Trophoblast cell (in vitro differentiated cells and primary cell): ENCODE data around the gene CNIH3.

Source experiments
- DNase-seq, 2 donors: peaks; one replicate each; pipeline ENCODE4 v3.0.0-alpha.2; 2016
- H2AFZ ChIP-seq: 2 replicates; pipeline ENCODE4 v1.6.1; 2013; ENCODE audit warnings: low read length, moderate library complexity, mild to moderate bottlenecking; ENCODE audit not compliant: insufficient read depth, poor library complexity
- H2AK5ac ChIP-seq: 2 replicates; pipeline ENCODE4 v1.6.1; 2013; ENCODE audit warnings: mild to moderate bottlenecking, low read length
- H2BK120ac ChIP-seq: 2 replicates; pipeline ENCODE4 v1.6.1; 2013; ENCODE audit warnings: low read length, mild to moderate bottlenecking, moderate library complexity; ENCODE audit not compliant: insufficient read depth, poor library complexity
- H2BK12ac ChIP-seq: 2 replicates; pipeline ENCODE4 v1.6.1; 2013; ENCODE audit warnings: mild to moderate bottlenecking, low read length, moderate library complexity
- H2BK5ac ChIP-seq: 2 replicates; pipeline ENCODE4 v1.6.1; 2013; ENCODE audit warnings: low read length, low read depth, moderate library complexity, mild to moderate bottlenecking; ENCODE audit not compliant: poor library complexity
- H3K14ac ChIP-seq: 2 replicates; pipeline ENCODE4 v1.6.1; 2013; ENCODE audit warnings: mild to moderate bottlenecking, low read length
- H3K18ac ChIP-seq: 2 replicates; pipeline ENCODE4 v1.6.1; 2013; ENCODE audit warnings: mild to moderate bottlenecking, low read length
- H3K23ac ChIP-seq: 2 replicates; pipeline ENCODE4 v1.6.1; 2013; ENCODE audit warnings: low read length
- H3K27ac ChIP-seq: 2 replicates; pipeline ENCODE4 v1.5.1; 2013; ENCODE audit warnings: low read depth, mild to moderate bottlenecking, inconsistent platforms, low read length, moderate library complexity
- H3K27me3 ChIP-seq: 2 replicates; pipeline ENCODE4 v1.6.1; 2013; ENCODE audit warnings: inconsistent platforms, mild to moderate bottlenecking, low read length, moderate library complexity; ENCODE audit not compliant: insufficient read depth
- H3K36me3 ChIP-seq, 2 experiments: 1 replicate in 1 of 2; 2 replicates in 1 of 2; pipeline ENCODE4 v1.6.1; 2013; ENCODE audit warnings: low read length in 2 of 2, mild to moderate bottlenecking in 2 of 2, moderate library complexity in 1 of 2; ENCODE audit not compliant: insufficient read depth in 2 of 2, control insufficient read depth in 1 of 2
- H3K4ac ChIP-seq: 2 replicates; pipeline ENCODE4 v1.6.1; 2013; ENCODE audit warnings: low read depth, mild to moderate bottlenecking, low read length, moderate library complexity
- H3K4me1 ChIP-seq, 2 experiments: 1 replicate in 1 of 2; 2 replicates in 1 of 2; pipeline ENCODE4 v1.6.1; 2013; ENCODE audit warnings: low read length in 2 of 2, mild to moderate bottlenecking in 2 of 2, moderate library complexity in 1 of 2; ENCODE audit not compliant: insufficient read depth in 2 of 2, control insufficient read depth in 1 of 2
- H3K4me2 ChIP-seq: 2 replicates; pipeline ENCODE4 v1.6.1; 2013; ENCODE audit warnings: inconsistent platforms, mild to moderate bottlenecking, low read length, moderate library complexity
- H3K4me3 ChIP-seq: 2 replicates; pipeline ENCODE4 v1.5.1; 2013; ENCODE audit warnings: mild to moderate bottlenecking, low read depth, low read length, inconsistent platforms
- H3K79me1 ChIP-seq: one replicate; pipeline ENCODE4 v1.6.1; 2013; ENCODE audit warnings: low read length
- H3K79me2 ChIP-seq: 2 replicates; pipeline ENCODE4 v1.6.1; 2013; ENCODE audit warnings: low read length, mild to moderate bottlenecking; ENCODE audit not compliant: control insufficient read depth, insufficient read depth, poor library complexity
- H3K9ac ChIP-seq: 2 replicates; pipeline ENCODE4 v1.6.1; 2013; ENCODE audit warnings: mild to moderate bottlenecking, low read length
- H3K9me3 ChIP-seq: 2 replicates; pipeline ENCODE4 v1.6.1; 2013; ENCODE audit warnings: low read depth, mild to moderate bottlenecking, control low read depth, inconsistent platforms, low read length; ENCODE audit not compliant: insufficient read depth
- H4K12ac ChIP-seq: 2 replicates; pipeline ENCODE4 v1.6.1; 2013; ENCODE audit warnings: low read depth, mild to moderate bottlenecking, low read length, moderate library complexity
- H4K8ac ChIP-seq: 2 replicates; pipeline ENCODE4 v1.6.1; 2013; ENCODE audit warnings: low read depth, mild to moderate bottlenecking, low read length, moderate library complexity
- H4K91ac ChIP-seq: one replicate; pipeline ENCODE4 v1.6.1; 2013; ENCODE audit warnings: low read depth, mild to moderate bottlenecking, low read length, moderate library complexity
- WGBS: extraction: QIAGEN DNeasy Blood & Tissue Kit; methylation state at CpG from one replicate; pipeline ENCODE4 v1.1.7; 2013; ENCODE audit warnings: missing lambda C conversion rate; ENCODE audit not compliant: insufficient read length, insufficient coverage; ENCODE audit errors: extremely low coverage; 5-methylcytosine and 5-hydroxymethylcytosine counted together

The CNIH3 gene

GRCh38 chr1:224759681-224760091 lies 143.6 kb downstream of the CNIH3 start:
- Histone ChIP-seq H2AFZ (no peak overlapping the region), H3K4me1 (no peaks in the 10 kb centered on the region), H4K91ac (no peak overlapping the region), H2AK5ac (no peak overlapping the region), H3K9me3 (peaks cover 4% of the 10 kb centered on the region), H3K18ac (no peak overlapping the region), H3K79me1 (no peaks in the 10 kb centered on the region), H4K8ac (no peak overlapping the region), H3K27ac (no peak overlapping the region), H3K4me3 (no peak overlapping the region), H4K12ac (no peak overlapping the region), H2BK5ac (no peak overlapping the region), H3K36me3 (no peaks in the 10 kb centered on the region), H3K27me3 (no peaks in the 10 kb centered on the region), H3K4me2 (no peak overlapping the region), H2BK120ac (no peak overlapping the region), H3K79me2 (no peaks in the 10 kb centered on the region), H3K9ac (no peak overlapping the region), H2BK12ac (no peak overlapping the region), H3K4ac (no peak overlapping the region), H3K14ac (no peak overlapping the region), H3K23ac (no peak overlapping the region)
- DNase-seq: no peak

- Histone ChIP-seq H3K18ac (no peak overlapping the region), H3K79me2 (no peaks in the 10 kb centered on the region)
Measured at GRCh38 chr1:224760163-224760562, 144.0 kb downstream of the CNIH3 start.

GRCh38 chr1:224761245-224761644 lies 145.1 kb downstream of the CNIH3 start:
- no peaks in the 10 kb centered on the region for H3K36me3 ChIP-seq
- no peak overlapping the region for H4K91ac ChIP-seq
- H3K18ac ChIP-seq: no peak overlapping the region
- peaks cover 4% of the 10 kb centered on the region for H3K9me3 ChIP-seq
- H3K79me1 ChIP-seq: no peaks in the 10 kb centered on the region
- no peaks in the 10 kb centered on the region for H3K27me3 ChIP-seq
- H2BK120ac ChIP-seq: no peak overlapping the region
- DNase-seq: no peak
- no peak overlapping the region for H3K4me3 ChIP-seq
- no peak overlapping the region for H4K8ac ChIP-seq
- H2AFZ ChIP-seq: no peak overlapping the region
- no peak overlapping the region for H3K27ac ChIP-seq
- WGBS: no CpG with 5 or more reads among the region's 1 CpG
- no peak overlapping the region for H3K4ac ChIP-seq
- no peak overlapping the region for H3K23ac ChIP-seq
- no peaks in the 10 kb centered on the region for H3K79me2 ChIP-seq
- no peak overlapping the region for H3K14ac ChIP-seq
- H3K4me1 ChIP-seq: no peaks in the 10 kb centered on the region
- H3K9ac ChIP-seq: no peak overlapping the region
- H3K4me2 ChIP-seq: no peak overlapping the region
- no peak overlapping the region for H4K12ac ChIP-seq
- H2BK5ac ChIP-seq: no peak overlapping the region
- H2BK12ac ChIP-seq: no peak overlapping the region
- H2AK5ac ChIP-seq: no peak overlapping the region

More at GRCh38 chr1:224760163-224760562, 144.0 kb downstream of the CNIH3 start:
- H3K4me2 ChIP-seq: no peak overlapping the region
- no peaks in the 10 kb centered on the region for H3K36me3 ChIP-seq
- no peak overlapping the region for H3K23ac ChIP-seq
- H3K9ac ChIP-seq: no peak overlapping the region
- H3K4me3 ChIP-seq: no peak overlapping the region
- H4K12ac ChIP-seq: no peak overlapping the region
- H2BK120ac ChIP-seq: no peak overlapping the region
- H3K79me1 ChIP-seq: no peaks in the 10 kb centered on the region
- H3K4me1 ChIP-seq: no peaks in the 10 kb centered on the region
- no peak overlapping the region for H3K4ac ChIP-seq
- H4K8ac ChIP-seq: no peak overlapping the region
- H3K9me3 ChIP-seq: peaks cover 4% of the 10 kb centered on the region
- no peak overlapping the region for H3K27ac ChIP-seq
- no peak overlapping the region for H2AK5ac ChIP-seq
- no peak overlapping the region for H2BK5ac ChIP-seq
- no peak for DNase-seq
- H3K27me3 ChIP-seq: no peaks in the 10 kb centered on the region
- no peak overlapping the region for H2BK12ac ChIP-seq
- no CpG with 5 or more reads among the region's 2 CpGs for WGBS
- no peak overlapping the region for H2AFZ ChIP-seq
- H4K91ac ChIP-seq: no peak overlapping the region
- H3K14ac ChIP-seq: no peak overlapping the region

GRCh38 chr1:224762046-224762445 lies 145.9 kb downstream of the CNIH3 start:
- Histone ChIP-seq H3K14ac (no peak overlapping the region), H3K4ac (no peak overlapping the region), H3K4me2 (no peak overlapping the region), H2BK12ac (no peak overlapping the region), H3K27ac (no peak overlapping the region), H3K18ac (no peak overlapping the region), H3K9ac (no peak overlapping the region), H2AK5ac (no peak overlapping the region), H3K36me3 (no peaks in the 10 kb centered on the region), H4K91ac (no peak overlapping the region), H3K27me3 (no peaks in the 10 kb centered on the region), H4K8ac (no peak overlapping the region), H4K12ac (no peak overlapping the region), H2BK120ac (no peak overlapping the region), H3K4me1 (no peaks in the 10 kb centered on the region), H3K79me1 (no peaks in the 10 kb centered on the region), H2BK5ac (no peak overlapping the region), H2AFZ (no peak overlapping the region), H3K23ac (no peak overlapping the region), H3K79me2 (no peaks in the 10 kb centered on the region), H3K9me3 (peaks cover 4% of the 10 kb centered on the region), H3K4me3 (no peak overlapping the region)
- DNase-seq: no peak
- WGBS: no CpG with 5 or more reads among the region's 2 CpGs
